HG03439 (cell line): Measurements from ENCODE around the gene WASHC3.

ENCODE experiments used
- ATAC-seq: cut with Tn5 transposase; IDR thresholded peaks from one replicate; pipeline ENCODE4 v1.9.1; 2021; ENCODE audit warnings: mild to moderate bottlenecking, moderate library complexity; ENCODE audit not compliant: unreplicated experiment

Gene WASHC3

DNA sequence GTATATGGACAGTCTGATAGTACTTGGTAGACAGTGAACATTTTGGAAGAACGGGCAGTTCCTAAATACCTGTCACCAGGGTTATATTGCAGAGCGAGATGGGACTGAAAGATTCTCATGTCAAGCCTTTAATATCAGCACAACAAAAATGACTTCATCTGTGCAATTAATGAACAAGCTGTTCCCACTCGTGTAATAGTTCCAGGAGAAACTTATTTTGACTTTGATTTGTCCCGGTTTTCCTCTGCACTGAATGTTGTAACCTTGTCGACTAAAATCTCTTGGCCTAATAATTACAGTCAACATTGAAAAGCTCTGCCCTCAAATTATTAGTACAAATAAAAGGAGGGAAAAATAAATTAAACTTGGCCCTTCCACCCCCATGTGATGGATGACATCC is 79.5 kb downstream of the WASHC3 start:
- ATAC-seq: no peak

DNA sequence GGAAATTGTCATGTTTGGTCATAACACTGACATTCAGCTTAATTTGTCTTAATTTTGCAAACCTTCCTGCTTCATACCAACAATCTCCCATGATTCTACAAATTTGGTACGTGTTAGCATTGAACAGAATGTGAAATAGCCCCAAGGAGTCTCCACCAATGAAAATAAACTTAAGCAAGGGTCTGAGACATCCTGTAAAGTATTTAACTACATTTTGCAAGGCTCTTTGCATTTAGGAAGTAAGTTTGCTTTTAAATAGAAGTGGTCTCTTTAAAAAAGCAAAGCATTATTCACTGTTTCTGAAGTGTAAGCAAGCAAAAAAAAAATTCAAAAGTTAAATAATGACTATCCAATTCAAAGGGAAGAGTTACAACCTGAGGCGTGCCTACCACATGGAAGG is 79.9 kb downstream of the WASHC3 start:
- no peak for ATAC-seq

DNA sequence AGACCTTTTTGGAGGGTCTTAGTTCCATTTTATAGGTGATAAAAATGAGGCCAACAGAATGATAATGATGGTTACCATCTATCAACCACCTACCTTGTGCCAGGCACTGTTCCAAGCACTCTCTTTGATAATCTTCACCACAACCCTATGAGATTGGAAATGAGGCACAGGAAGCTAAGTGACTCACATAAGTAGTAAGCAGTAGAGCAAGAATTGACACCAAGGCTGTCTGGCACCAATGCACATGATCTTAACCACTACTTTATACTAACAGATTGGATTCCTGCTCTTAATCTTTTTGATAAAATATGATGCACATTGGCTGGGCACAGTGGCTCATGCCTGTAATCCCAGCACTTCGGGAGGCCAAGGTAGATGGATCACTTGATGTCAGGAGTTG is 93.0 kb downstream of the WASHC3 start:
- ATAC-seq: no peak

DNA sequence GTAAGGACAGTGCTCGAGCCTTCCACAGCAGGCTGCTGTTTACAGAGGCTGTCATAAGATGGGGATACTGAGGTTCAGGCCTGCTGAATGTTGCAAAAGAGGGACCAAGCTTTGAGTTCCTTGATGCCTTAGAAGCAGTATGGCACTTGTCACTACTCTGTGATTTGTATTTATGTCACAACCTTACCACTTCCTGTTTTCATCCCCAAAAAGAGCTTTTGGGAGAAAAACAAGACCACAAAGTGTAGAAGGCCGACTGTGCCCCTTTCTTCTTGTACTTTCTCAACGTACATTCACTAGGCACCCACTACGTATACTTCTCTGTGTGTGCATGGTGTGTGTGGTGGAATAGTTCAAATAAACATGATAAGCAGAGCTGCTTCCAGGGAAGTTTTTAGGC is 94.3 kb downstream of the WASHC3 start:
- no peak for ATAC-seq

DNA sequence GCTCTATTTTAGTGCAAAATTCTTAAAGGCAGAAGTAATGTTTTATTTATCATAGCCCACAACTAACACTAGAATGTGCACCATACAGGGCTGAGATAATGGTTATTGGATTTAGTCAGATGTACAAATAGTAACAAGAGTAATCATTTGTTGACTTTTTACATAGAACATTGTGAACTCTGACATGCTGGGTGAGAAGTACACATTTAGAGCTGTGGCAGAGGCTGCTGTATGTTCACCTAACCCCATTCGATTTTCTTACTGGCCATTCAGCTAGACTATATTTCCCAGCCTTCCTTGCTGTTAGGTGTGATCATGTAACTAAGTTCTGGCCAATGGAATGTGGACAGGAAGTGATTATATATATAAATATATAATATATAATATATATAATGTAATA is 95.3 kb downstream of the WASHC3 start:
- ATAC-seq: no peak

DNA sequence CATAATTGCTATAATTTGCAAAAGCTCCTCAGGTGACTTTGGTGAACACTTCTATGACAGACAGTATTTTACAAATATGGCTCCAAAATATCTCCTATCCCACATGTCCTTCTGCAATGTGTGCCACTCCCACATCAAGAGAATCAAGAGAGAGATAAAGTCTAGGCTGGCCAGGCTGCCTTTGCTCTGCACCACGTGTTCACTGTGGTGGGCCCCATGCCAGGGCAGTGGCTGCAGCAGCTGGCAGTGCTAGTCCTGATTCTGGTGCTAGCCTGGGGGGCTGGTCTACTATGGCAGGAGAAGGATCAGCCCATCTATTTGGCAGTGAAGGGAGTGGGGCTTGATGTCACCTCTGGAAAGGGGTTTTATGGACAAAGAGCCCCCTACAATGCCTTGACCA is 98.1 kb downstream of the WASHC3 start:
- no peak for ATAC-seq
